ENCODE results near the gene BSN.

GRCh38 chr3:49629866-49630265 is 75.6 kb downstream of the BSN start:
- no peak for TF ChIP-seq POLR2AphosphoS5 (IDR thresholded peaks at IDR 0.05)
- TF ChIP-seq, protein P1, sequence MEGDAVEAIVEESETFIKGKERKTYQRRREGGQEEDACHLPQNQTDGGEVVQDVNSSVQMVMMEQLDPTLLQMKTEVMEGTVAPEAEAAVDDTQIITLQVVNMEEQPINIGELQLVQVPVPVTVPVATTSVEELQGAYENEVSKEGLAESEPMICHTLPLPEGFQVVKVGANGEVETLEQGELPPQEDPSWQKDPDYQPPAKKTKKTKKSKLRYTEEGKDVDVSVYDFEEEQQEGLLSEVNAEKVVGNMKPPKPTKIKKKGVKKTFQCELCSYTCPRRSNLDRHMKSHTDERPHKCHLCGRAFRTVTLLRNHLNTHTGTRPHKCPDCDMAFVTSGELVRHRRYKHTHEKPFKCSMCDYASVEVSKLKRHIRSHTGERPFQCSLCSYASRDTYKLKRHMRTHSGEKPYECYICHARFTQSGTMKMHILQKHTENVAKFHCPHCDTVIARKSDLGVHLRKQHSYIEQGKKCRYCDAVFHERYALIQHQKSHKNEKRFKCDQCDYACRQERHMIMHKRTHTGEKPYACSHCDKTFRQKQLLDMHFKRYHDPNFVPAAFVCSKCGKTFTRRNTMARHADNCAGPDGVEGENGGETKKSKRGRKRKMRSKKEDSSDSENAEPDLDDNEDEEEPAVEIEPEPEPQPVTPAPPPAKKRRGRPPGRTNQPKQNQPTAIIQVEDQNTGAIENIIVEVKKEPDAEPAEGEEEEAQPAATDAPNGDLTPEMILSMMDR (IDR thresholded peaks at IDR 0.05) = no peak
- TF ChIP-seq POLR2A (IDR thresholded peaks at IDR 0.05) = no peak
- no peak for TF ChIP-seq EP300 (IDR thresholded peaks at IDR 0.05)

All from gastroesophageal sphincter (tissue), 3 donors.